ENCODE data around the gene SPTBN1. TPM values are rescaled to one million over a fixed set of nuclear protein-coding genes. Genes with fewer than 3 reads are reported as not detected.

SPTBN1 gene
- total RNA-seq, 4 donors from 2014 or later, result 189 to 423 (median 341) TPM

GRCh38 chr2:54595999-54596902 is 140.1 kb downstream of the SPTBN1 start:
- intact Hi-C loops (cut with DNase I; ENCODE audit: low total_unique reads), result no loop called here
- H3K4me3 ChIP-seq, result no peak overlapping the region
- H3K4me1 ChIP-seq, result peaks cover 7 to 9% of the 10 kb centered on the region in 2 donors
- no peak for TF ChIP-seq POLR2A (IDR thresholded peaks at IDR 0.05)
- TF ChIP-seq, protein P1, sequence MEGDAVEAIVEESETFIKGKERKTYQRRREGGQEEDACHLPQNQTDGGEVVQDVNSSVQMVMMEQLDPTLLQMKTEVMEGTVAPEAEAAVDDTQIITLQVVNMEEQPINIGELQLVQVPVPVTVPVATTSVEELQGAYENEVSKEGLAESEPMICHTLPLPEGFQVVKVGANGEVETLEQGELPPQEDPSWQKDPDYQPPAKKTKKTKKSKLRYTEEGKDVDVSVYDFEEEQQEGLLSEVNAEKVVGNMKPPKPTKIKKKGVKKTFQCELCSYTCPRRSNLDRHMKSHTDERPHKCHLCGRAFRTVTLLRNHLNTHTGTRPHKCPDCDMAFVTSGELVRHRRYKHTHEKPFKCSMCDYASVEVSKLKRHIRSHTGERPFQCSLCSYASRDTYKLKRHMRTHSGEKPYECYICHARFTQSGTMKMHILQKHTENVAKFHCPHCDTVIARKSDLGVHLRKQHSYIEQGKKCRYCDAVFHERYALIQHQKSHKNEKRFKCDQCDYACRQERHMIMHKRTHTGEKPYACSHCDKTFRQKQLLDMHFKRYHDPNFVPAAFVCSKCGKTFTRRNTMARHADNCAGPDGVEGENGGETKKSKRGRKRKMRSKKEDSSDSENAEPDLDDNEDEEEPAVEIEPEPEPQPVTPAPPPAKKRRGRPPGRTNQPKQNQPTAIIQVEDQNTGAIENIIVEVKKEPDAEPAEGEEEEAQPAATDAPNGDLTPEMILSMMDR (IDR thresholded peaks at IDR 0.05), result no peak
- no peaks in the 10 kb centered on the region for H3K36me3 ChIP-seq
- no peaks in the 10 kb centered on the region for H3K9me3 ChIP-seq
- DNase-seq, result peak; percentile 75 to 76
- peak overlapping the region; percentile 73 to 77 for H3K27ac ChIP-seq
- no peaks in the 10 kb centered on the region for H3K27me3 ChIP-seq

GRCh38 chr2:54597153-54597848 is 141.2 kb downstream of the SPTBN1 start:
- TF ChIP-seq POLR2A (IDR thresholded peaks at IDR 0.05), result no peak
- TF ChIP-seq, protein P1 (IDR thresholded peaks at IDR 0.05), result no peak
- Histone ChIP-seq H3K36me3 (no peaks in the 10 kb centered on the region), H3K27ac (peak overlapping the region; percentile 73 to 77), H3K4me3 (no peak overlapping the region), H3K9me3 (no peaks in the 10 kb centered on the region), H3K4me1 (peaks cover 8 to 9% of the 10 kb centered on the region in 2 donors), H3K27me3 (no peaks in the 10 kb centered on the region)
- DNase-seq, result peak; percentile 65 to 82
- intact Hi-C loops (cut with DNase I; ENCODE audit: low total_unique reads), result no loop called here

DNA sequence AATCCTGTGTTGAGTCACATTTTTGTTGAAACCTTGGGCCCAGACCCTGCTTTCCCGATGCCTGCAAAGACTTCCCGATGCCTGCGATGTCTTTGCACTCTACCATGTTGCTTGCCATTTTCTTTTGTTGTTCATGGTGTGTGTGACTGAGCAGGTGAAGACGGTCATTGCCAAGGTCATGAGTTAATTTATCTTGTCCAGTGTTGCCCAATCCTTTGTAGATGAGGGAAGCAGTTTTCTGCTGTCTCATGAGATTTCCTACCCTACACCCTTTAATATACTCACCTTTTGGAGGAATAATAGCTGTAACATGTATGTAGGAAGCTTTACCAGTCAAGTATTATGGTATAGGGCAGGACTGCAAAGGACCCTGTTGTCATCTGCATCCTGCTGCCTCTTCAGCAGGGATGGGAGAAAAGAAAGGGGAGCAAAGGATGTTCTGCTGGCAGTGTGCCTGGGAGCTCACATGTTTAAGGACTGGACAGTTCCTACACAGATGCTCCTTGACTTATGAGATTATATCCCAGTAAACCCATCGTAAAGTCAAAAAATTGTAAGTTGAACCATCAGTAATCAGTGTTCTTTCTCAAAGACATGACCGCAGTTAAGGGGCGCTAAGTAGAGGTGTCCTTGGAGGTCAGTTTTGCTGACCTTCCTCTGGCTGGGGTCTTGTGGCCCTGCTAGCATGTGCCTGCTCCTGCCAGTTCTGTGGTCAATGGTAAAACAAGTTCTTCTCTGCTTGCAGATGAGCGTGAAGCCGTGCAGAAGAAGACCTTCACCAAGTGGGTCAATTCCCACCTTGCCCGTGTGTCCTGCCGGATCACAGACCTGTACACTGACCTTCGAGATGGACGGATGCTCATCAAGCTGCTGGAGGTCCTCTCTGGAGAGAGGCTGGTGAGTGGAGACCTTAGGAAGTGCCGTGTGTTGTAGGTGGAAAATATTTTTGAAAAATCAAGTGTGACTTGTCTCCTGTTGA is 142.5 kb downstream of the SPTBN1 start:
- Histone ChIP-seq H3K4me3 (no peak overlapping the region), H3K36me3 (no peaks in the 10 kb centered on the region), H3K4me1 (peaks cover 8 to 9% of the 10 kb centered on the region in 2 donors), H3K9me3 (no peaks in the 10 kb centered on the region), H3K27ac (peak overlapping the region in 1 of 2 donors; percentile 73), H3K27me3 (no peaks in the 10 kb centered on the region)
- no peak for DNase-seq
- no peak for TF ChIP-seq POLR2A (IDR thresholded peaks at IDR 0.05)
- TF ChIP-seq, protein P1 (IDR thresholded peaks at IDR 0.05), result no peak
- intact Hi-C loops (cut with DNase I; ENCODE audit: low total_unique reads), result no loop called here

- TF ChIP-seq POLR2A (IDR thresholded peaks at IDR 0.05), result no peak
- TF ChIP-seq, protein P1 (IDR thresholded peaks at IDR 0.05), result no peak
- peak overlapping the region; percentile 33 to 52 for H3K27ac ChIP-seq
- intact Hi-C loops (cut with DNase I; ENCODE audit: low total_unique reads), result no loop called here
- no peaks in the 10 kb centered on the region for H3K27me3 ChIP-seq
- H3K9me3 ChIP-seq, result no peaks in the 10 kb centered on the region
- H3K4me3 ChIP-seq, result no peak overlapping the region
- DNase-seq, result no peak
- H3K4me1 ChIP-seq, result peaks cover 8 to 9% of the 10 kb centered on the region in 2 donors
- no peaks in the 10 kb centered on the region for H3K36me3 ChIP-seq
These were observed 143.2 kb downstream of the SPTBN1 start for GRCh38 chr2:54599326-54599710.

Measured in uterus (tissue), 4 donors.